Measurements from ENCODE around the gene PTER.

The PTER gene

GRCh38 chr10:16520900-16521299, 84.1 kb downstream of the PTER start:
- in situ Hi-C loops (cut with MboI; ENCODE audit: low pct_unique_long_range_greater_than_20kb, low sequenced_read_pairs, unreplicated experiment), result no loop called here
- DNase-seq (ENCODE audit: low spot score), result peak; percentile 73
- peak; percentile 57 for TF ChIP-seq CTCF (IDR thresholded peaks at IDR 0.05; ENCODE audit: extremely low read depth, insufficient read depth, missing control alignments)

- peak; percentile 63 for DNase-seq (ENCODE audit: low spot score)
- no peak for TF ChIP-seq CTCF (IDR thresholded peaks at IDR 0.05; ENCODE audit: extremely low read depth, insufficient read depth, missing control alignments)
- in situ Hi-C loops (cut with MboI; ENCODE audit: low pct_unique_long_range_greater_than_20kb, low sequenced_read_pairs, unreplicated experiment), result no loop called here
Measured at GRCh38 chr10:16521311-16522016, 84.7 kb downstream of the PTER start, which contains the start of gene C1QL3. C1QL3 (minus strand) TSS chr10:16521879; CDS start chr10:16521065, 814 bp downstream.

GRCh38 chr10:16527452-16527851, 90.6 kb downstream of the PTER start:
- DNase-seq (ENCODE audit: low spot score), result no peak
- in situ Hi-C loops (cut with MboI; ENCODE audit: low pct_unique_long_range_greater_than_20kb, low sequenced_read_pairs, unreplicated experiment), result no loop called here
- no peak for TF ChIP-seq CTCF (IDR thresholded peaks at IDR 0.05; ENCODE audit: extremely low read depth, insufficient read depth, missing control alignments)

GRCh38 chr10:16529853-16530252, 93.0 kb downstream of the PTER start:
- DNase-seq (ENCODE audit: low spot score), result no peak
- in situ Hi-C loops (cut with MboI; ENCODE audit: low pct_unique_long_range_greater_than_20kb, low sequenced_read_pairs, unreplicated experiment), result no loop called here

GRCh38 chr10:16536155-16536554, 99.3 kb downstream of the PTER start:
- TF ChIP-seq CTCF (IDR thresholded peaks at IDR 0.05; ENCODE audit: extremely low read depth, insufficient read depth, missing control alignments), result no peak
- in situ Hi-C loops (cut with MboI; ENCODE audit: low pct_unique_long_range_greater_than_20kb, low sequenced_read_pairs, unreplicated experiment), result no loop called here

More at GRCh38 chr10:16529853-16530252, 93.0 kb downstream of the PTER start:
- no peak for TF ChIP-seq CTCF (IDR thresholded peaks at IDR 0.05; ENCODE audit: extremely low read depth, insufficient read depth, missing control alignments)

GRCh38 chr10:16544099-16544498, 107.3 kb downstream of the PTER start:
- no peak for DNase-seq (ENCODE audit: low spot score)
- no peak for TF ChIP-seq CTCF (IDR thresholded peaks at IDR 0.05; ENCODE audit: extremely low read depth, insufficient read depth, missing control alignments)
- in situ Hi-C loops (cut with MboI; ENCODE audit: low pct_unique_long_range_greater_than_20kb, low sequenced_read_pairs, unreplicated experiment), result no loop called here

More at GRCh38 chr10:16536155-16536554, 99.3 kb downstream of the PTER start:
- no peak for DNase-seq (ENCODE audit: low spot score)
